Omental fat pad (tissue), 4 donors: ENCODE results near the gene PPP1R10. TPM values are rescaled to one million over a fixed set of nuclear protein-coding genes. Genes with fewer than 3 reads are reported as not detected.
A peak's percentile ranks its signal among the peaks of the same experiment; 100 is the strongest.
"Not testable (repeated sequence)": the region's sequence is repeated elsewhere in the genome, so short reads cannot be mapped to it uniquely, and the experiment has no call there.

Experiments
- ATAC-seq: fragments of 150-250 bp; one replicate; pipeline ENCODE4 v1.9.1; 2016; ENCODE audit warnings: mild to moderate bottlenecking, moderate library complexity; ENCODE audit not compliant: low FRiP score
- DNase-seq: peaks from one replicate; pipeline ENCODE4 v3.0.0-alpha.2; 2019; ENCODE audit warnings: low spot score
- CTCF ChIP-seq, 3 donors: fragments of 450-650 bp; IDR thresholded peaks; one replicate each; pipeline ENCODE4 v1.5.1; 2016 to 2017; ENCODE audit warnings: antibody characterized with exemption in 3 of 3, mild to moderate bottlenecking in 3 of 3, moderate library complexity in 2 of 3
- total RNA-seq, 4 donors: library from RNA; depleted of rRNA; stranded (reverse); fragments of >200 nt; gene quantifications; one replicate each; pipeline ENCODE4 v1.1.0, GENCODE V29; 2016

PPP1R10 gene
- total RNA-seq: 10 to 100 TPM; 26.3 to 89.4 (median 42.0) TPM

- TF ChIP-seq CTCF (IDR thresholded peaks at IDR 0.05): no peak
- ATAC-seq (peak; percentile 91), DNase-seq (peak; percentile 89)
Observed at GRCh38 chr6:30616811-30617564, at the start of gene PPP1R10. TSS of gene PPP1R10 (minus strand) at chr6:30617243. CDS start at chr6:30609944, 7,299 bp downstream.

DNA sequence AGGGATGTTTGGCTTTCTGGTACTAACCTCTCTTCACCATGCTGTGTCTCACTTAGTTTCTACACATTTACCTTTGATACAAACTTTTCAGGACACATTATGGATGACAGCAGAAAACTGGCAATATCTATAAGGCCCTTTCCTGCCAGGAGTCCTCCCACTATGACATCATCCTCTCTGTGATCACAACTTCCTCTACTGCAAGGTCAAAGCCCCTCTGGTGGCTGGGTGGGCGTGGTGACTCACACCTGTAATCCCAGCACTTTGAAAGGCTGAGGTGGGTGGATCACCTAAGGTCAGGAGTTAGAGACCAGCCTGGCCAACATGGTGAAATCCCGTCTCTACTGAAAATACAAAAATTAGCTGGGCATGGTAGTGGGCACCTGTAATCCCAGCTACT, 49.3 kb upstream of the PPP1R10 start:
- not testable (repeated sequence) for DNase-seq, ATAC-seq

- ATAC-seq (no peak), DNase-seq (no peak)
- no peak for TF ChIP-seq CTCF (IDR thresholded peaks at IDR 0.05)
Observed at GRCh38 chr6:30664994-30665767, 48.1 kb upstream of the PPP1R10 start.

DNA sequence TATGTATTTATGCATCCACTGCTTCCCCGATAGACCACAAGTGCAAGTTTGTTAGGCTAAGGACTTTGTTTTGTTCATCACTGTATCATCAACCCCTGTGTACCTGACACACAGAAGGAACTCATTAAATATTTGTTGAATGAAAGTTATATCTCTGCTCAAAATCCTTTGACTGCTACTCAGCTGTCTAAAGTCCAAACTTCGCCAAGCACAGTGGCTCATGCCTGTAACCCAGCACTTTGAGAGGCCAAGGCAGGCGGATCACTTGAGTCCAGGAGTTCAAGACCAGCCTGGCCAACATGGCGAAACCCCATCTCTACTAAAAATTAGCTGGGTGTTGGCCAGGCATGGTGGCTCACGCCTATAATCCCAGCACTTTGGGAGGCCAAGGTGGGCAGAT, 40.9 kb upstream of the PPP1R10 start:
- not testable (repeated sequence) for DNase-seq, ATAC-seq

DNA sequence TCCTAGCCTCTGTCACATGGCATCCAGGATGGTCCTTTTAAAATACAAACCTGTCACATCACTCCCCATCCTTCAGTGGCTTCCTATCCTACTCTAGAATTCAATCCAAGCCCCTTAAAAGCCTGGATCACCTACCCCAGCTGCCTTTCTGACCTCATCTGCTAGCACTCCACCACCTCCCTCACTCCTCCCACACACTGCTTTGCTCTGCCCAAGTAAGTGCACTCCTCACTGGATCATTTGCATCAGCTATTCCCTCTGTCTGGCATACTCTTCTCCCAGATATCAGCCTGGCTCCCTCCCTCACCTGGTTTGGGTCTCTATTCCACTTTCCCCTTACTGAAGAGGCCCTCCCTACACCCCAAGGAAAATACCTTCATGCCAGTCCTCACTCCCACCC, 40.4 kb upstream of the PPP1R10 start:
- TF ChIP-seq CTCF (IDR thresholded peaks at IDR 0.05): no peak
- DNase-seq (no peak), ATAC-seq (peak; percentile 78)

DNA sequence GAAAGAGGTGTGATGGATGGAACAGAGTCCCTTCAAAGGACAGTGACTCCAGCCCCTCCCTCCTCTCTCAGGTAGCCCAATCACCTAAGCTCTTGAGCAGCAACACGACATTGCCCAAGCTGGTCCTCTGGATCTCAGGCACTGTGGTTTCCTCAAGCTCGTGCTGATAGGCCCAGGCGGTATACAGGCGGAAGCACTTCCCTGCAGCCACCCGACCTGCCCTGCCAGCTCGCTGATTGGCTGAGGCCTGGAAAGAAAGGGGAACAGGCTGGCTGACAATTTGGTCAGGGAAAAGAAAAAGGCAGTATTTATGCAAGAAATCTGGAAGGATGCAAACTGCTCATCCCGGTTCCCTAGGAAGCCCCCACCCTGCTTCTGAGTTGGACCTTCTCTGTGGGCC, 39.5 kb upstream of the PPP1R10 start:
- TF ChIP-seq CTCF (IDR thresholded peaks at IDR 0.05): no peak
- no peak for DNase-seq
- ATAC-seq: no peak

DNA sequence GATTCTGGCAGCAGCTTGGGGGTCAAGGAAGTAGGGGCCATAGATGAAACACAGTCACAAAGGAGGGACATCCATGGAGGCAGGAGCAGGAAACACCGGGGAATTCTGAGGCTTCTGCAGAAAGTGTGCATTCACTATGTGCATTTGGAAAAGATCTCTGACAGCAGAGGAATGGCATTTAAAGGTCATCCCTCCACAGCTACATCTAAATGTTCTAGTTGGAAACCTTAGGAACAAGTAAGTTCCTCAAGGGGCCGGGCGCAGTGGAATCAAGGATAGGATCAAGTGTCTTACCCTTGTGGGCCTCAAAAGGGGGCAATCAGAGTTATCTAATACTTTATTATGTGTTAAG, 38.7 kb upstream of the PPP1R10 start:
- DNase-seq (no peak), ATAC-seq (no peak)
- TF ChIP-seq CTCF (IDR thresholded peaks at IDR 0.05): no peak
